ENCODE measurements around the gene RCAN2.

RCAN2 gene

DNA sequence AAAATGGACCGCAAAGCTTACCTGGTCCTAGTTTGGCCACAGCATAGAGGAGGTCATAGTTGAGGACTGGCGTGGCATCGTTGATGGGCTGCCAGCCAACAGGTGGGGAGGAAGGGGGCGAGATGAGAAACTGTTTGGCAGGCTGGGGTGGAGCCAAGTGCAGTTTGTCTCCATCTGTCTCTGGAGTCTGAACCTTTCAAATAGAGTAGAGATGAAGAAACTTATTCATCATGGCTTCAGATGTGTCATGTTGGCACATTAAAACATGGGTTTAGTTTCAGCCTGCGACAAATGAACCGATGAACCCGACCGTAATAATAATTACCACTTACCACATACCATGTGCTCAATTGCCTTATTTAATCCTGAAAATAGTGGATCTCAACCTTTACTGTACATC lies 244.5 kb downstream of the RCAN2 start:
- DNase-seq = no peak

DNA sequence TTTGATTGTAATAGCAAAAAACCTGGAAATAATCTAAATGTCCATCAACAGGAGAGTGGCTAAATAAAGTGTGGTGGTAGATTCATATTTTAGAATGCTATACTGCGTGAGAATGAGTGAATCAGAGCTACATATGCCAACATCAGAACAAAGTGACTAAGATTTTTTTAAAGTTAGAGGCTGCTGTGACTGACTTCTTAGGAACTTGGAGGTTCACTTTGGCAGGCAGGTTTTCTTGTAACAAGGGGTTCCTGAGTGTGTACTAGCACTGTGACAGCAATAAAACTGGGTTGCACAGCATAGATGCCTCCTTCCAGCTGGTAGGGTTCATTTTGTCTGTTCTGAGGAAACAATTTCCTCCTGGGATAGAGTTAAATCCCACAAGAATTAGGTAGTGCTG lies 245.2 kb downstream of the RCAN2 start:
- no peak for DNase-seq

GRCh38 chr6:46244670-46245069 lies 246.6 kb downstream of the RCAN2 start:
- no peak for DNase-seq

DNA sequence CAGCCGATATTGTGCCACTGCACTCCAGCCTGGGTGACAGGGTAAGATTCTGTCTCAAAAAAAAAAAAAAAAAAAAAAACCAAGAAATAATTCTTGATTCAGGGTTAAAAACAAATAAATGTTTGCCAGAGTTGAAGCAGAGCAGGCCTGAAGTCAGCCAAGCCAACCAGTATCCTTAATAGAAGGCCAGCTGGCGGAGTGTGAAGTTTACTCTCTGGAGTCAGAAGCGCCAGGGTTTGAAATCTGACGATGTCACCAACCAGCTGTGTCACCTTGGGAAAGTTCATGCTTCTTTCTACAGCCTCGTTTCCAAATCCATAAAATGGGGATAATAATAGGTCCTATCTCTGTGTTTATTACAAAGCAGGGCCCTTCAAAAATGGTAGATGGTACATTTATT lies 247.5 kb downstream of the RCAN2 start:
- DNase-seq = no peak

DNA sequence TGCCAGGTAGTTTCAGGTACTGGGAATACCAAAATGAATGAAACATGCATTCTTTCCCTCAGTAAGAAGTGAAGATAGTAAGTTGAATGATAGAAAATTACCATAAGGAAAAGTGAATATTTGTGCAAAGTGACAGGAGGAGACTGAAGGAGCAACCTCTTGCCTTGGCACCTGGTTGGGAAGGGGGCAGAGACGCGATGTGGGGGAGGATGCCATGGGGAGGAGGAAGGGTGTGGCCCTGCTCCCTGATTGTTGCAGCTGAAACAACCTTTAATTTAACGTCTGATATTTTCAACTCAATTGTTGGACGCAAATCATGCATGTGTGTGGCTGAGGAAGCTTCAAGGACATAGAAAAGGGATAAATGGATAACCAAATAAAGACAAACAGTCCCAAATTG lies 248.3 kb downstream of the RCAN2 start:
- DNase-seq = no peak

- no peak for DNase-seq
These were observed 250.2 kb downstream of the RCAN2 start for GRCh38 chr6:46240866-46241565.

- DNase-seq = no peak
These were observed 254.5 kb downstream of the RCAN2 start for GRCh38 chr6:46236752-46237151.

DNA sequence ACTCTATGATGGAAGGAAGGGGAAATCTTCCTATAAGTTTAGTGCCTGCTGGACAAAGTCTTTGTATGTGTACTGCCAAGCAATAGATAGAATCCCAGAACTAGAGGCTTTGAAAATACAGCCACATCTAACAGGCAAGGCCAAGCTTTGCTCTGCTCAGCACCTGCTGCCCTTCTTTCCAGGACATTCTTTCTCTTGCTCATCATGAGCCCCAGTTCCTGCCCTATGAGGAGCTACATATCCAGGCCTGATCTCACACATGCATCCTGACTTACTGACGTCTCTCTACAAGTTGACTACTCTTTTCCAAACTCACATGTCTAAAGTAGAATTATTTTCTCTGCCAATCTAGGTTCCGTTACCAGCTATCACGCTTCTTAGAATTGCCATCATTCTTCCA lies 256.0 kb downstream of the RCAN2 start:
- no peak for DNase-seq

- DNase-seq = no peak
These were observed 256.5 kb downstream of the RCAN2 start for GRCh38 chr6:46234700-46235099.

- no peak for DNase-seq
These were observed 257.1 kb downstream of the RCAN2 start for GRCh38 chr6:46234156-46234556.

- DNase-seq = no peak
These were observed 258.1 kb downstream of the RCAN2 start for GRCh38 chr6:46233129-46233528.

GRCh38 chr6:46222286-46222685 lies 269.0 kb downstream of the RCAN2 start:
- no peak for DNase-seq

DNA sequence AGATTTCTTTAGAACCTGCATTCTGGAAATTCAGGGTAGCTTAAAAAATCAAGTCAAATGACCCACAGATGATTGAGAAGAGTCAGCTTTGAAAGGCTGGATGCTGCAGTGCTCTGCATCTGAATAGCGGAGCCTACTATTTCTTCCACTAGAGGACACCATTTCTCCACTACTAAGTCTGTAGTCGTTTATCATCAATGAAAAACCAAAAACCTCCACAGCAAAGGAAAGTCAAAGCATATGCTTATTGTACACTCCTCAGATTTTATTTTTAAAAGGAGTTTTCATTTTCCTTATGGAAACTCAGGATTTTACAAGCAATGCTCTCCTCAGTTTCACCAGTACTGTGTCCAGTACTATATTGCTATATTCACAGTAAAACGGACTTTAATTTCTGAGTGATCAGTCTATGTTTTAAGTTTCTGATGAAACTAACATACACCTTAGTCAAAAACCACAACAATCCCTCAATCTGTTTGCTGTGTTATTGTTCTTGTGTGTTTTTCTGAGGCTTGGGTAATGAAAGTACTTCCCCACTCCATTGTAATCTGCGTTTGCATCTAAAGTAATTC lies 269.9 kb downstream of the RCAN2 start:
- DNase-seq = peak; percentile 41

DNA sequence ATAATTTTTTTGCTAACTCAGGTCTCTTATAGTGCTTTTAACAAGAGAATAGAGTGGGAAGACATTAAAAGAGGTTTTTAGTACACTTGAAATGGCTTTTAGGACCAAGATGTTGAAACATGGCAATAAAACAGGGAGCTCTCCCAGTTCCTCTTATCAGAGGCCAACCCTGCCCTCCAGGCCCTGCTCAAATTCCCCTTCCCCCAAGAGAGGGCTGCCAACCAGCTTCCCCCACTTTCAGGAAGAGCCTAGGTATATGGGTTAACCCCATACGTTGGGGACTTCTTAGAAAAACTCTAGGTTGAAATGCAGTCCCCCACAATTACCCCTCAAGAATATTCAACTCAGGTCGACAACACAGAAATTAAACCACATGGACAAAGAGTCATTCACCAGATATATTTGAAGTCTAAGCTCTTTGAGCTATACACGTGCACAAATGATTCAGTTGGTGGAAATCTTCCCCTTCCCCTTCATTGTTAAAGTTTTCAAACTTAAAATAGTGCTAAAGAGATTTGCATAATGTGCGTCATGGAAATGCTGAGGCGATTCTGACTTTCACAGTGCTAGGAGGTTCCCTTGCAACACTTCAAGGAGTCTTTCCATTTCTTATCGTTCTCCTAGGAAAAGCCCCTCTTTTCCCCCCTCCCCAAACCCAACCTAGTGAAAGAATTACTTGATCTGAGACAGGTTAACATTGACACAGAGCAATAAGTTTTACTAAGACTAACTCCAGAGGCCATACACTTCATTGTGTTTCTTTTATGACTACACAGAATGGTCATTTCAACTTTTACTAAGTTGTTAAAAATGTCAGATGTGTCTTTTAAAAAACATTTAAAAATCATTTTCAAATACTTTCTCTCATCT lies 270.7 kb downstream of the RCAN2 start:
- DNase-seq = peak; percentile 11

- DNase-seq = no peak
These were observed 271.6 kb downstream of the RCAN2 start for GRCh38 chr6:46219661-46220060.

DNA sequence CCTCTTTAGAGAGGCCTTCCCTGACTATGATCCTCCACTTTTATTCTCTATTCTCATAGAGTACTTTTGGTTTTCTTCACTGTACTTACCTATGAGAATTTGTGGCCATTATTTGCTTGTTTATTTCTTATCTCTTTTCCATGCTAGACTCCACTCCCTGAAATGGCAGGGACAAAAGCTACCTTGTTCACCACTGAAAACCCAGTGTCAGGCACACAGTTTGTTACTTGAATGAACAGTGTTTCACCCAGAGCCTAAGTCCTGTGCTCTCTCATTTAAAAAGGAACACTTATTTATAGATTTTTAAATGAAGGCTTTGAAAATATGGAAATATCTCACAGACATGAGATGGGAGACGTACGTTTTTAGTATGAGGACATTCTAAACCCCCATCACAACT lies 272.8 kb downstream of the RCAN2 start:
- DNase-seq = no peak

GRCh38 chr6:46217671-46218131 lies 273.5 kb downstream of the RCAN2 start:
- peak; percentile 17 for DNase-seq

DNA sequence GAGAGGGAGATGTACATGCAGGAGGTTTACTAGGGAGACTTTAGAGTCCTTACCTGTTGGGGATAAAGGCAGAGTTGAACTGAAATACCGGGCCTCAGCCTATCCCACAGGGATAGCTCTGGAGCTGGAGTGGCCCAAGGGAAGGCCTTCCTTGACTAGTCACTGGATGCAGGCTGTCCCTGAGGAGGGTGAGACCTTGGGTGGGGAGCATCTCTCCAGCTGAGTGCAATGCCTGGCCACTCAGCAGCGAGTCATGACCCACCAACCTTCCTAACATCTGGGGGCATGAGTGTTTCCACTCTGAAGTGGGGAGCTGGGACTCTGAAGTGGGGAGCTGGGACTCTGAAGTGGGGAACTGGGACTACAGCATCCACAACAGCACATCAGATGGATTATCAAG lies 274.4 kb downstream of the RCAN2 start:
- no peak for DNase-seq

DNA sequence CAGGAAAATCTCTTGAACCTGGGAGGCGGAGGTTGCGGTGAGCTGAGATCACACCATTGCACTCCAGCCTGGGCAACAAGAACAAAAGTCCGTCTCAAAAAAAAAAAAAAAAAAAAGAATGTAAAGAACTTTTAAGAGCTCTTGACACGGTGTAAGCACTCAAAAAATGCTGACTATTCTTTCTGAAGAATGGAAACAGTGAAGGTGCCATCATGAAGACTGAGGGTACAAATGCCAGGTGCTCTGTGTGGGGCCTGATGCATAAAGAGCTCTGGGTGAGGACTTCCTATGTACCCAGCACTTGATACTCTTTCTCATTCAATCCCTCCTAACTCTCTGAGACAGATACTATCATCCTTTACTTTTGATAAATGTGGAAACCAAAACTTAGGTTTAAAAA lies 275.5 kb downstream of the RCAN2 start:
- no peak for DNase-seq

DNA sequence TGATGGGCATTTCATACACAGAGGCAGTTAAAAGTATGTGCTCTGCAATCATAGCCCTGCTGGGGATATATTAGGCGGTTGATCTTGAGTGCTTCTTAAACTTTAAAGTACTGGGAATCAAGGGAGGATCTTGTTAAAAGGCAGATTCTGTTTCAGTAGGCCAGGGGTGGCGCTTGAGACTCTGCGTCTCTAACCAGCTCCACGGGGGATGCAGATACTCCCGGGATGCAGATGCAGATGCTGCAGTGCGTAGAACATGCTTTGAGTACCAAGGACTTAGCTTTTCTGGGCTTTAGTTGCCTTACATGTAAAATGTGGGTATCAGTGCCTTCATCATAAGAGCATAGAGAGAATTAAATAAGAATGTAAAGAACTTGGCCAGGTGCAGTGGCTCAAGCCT lies 276.0 kb downstream of the RCAN2 start:
- DNase-seq = no peak

DNA sequence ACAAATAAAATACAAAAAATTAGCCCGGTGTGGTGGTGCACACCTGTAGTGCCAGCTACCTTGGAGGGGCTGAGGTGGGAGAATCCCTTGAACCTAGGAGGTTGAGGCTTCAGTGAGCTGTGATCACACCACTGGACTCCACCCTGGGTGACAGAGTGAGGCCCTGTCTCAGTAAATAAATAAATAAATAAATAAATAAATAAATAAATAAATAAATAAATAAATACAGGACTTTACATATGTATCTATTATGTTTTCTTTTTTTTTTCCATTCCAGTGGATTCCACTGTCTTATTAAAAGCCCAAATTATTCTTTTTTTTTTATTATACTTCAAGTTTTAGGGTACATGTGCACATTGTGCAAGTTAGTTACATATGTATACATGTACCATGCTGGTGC lies 279.3 kb downstream of the RCAN2 start:
- no peak for DNase-seq

- no peak for DNase-seq
These were observed 281.0 kb downstream of the RCAN2 start for GRCh38 chr6:46210294-46210693.

DNA sequence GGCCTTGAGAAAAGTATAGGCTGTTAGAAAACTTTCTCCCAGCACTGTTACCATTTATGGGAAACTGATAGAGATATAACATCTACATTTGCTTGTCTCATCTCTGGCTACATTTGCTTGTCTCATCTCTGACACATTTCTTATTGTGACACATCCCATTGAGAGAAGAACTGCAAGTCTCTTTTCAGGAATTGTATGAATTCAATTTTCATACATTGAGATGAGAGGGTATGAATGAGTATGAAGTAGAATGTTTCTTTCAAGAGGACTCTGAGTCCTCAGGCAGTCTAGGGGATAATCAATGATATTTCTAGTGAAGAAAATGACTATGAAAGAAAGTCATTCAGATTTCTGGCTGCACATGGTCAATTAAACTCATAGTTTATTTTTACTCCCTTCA lies 282.9 kb downstream of the RCAN2 start:
- no peak for DNase-seq

DNA sequence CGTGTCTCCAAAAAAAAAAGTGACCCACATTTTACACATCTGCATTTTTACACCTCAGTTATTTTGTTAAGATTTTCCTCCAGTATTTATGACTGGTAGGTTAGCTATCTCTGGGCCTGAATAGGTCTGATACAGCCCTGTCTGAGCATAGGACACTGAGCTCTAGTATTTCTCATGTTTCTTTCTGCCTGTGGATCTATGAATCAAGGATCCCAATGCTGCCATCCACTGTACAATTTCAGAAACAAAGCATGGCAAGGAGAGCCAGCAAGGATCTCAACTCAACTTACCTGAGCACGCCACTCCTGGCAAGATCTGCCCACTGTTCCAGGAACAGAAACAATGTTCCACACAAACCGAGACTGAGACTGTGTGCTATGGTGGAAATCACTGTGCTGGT lies 284.1 kb downstream of the RCAN2 start:
- no peak for DNase-seq
